HG03558 (cell line): Measurements from ENCODE around the gene KLHL42.

ENCODE experiments used
- ATAC-seq: cut with Tn5 transposase; IDR thresholded peaks from one replicate; pipeline ENCODE4 v1.9.1; 2021; ENCODE audit warnings: moderate number of reproducible peaks; ENCODE audit not compliant: unreplicated experiment; ENCODE audit errors: extremely low read depth

The KLHL42 gene

GRCh38 chr12:27779416-27779919 is 565 bp upstream of the KLHL42 start:
- peak; percentile 6 for ATAC-seq

- peak; percentile 17 for ATAC-seq
Measured at GRCh38 chr12:27780612-27781408, 777 bp downstream of the KLHL42 start.

- no peak for ATAC-seq
Measured at GRCh38 chr12:27781680-27782079, 1.6 kb downstream of the KLHL42 start.

GRCh38 chr12:27782481-27782880 is 2.4 kb downstream of the KLHL42 start:
- no peak for ATAC-seq

GRCh38 chr12:27785882-27786570 is 6.0 kb downstream of the KLHL42 start:
- ATAC-seq, result no peak

GRCh38 chr12:27787559-27787958 is 7.5 kb downstream of the KLHL42 start:
- ATAC-seq, result no peak

GRCh38 chr12:27790179-27790578 is 10.1 kb downstream of the KLHL42 start:
- ATAC-seq, result no peak

GRCh38 chr12:27794818-27795584 is 15.0 kb downstream of the KLHL42 start:
- no peak for ATAC-seq

- ATAC-seq, result no peak
Measured at GRCh38 chr12:27796128-27796527, 16.1 kb downstream of the KLHL42 start.

GRCh38 chr12:27797301-27798025 is 17.4 kb downstream of the KLHL42 start:
- no peak for ATAC-seq

- no peak for ATAC-seq
Measured at GRCh38 chr12:27800819-27801218, 20.8 kb downstream of the KLHL42 start.

GRCh38 chr12:27801630-27802029 is 21.6 kb downstream of the KLHL42 start:
- no peak for ATAC-seq

- ATAC-seq, result no peak
Measured at GRCh38 chr12:27802511-27802910, 22.5 kb downstream of the KLHL42 start.

- ATAC-seq, result no peak
Measured at GRCh38 chr12:27802936-27803335, 22.9 kb downstream of the KLHL42 start.

GRCh38 chr12:27805238-27805637 is 25.2 kb downstream of the KLHL42 start:
- ATAC-seq, result no peak

GRCh38 chr12:27806259-27806658 is 26.2 kb downstream of the KLHL42 start:
- no peak for ATAC-seq

GRCh38 chr12:27807063-27807703 is 27.1 kb downstream of the KLHL42 start:
- ATAC-seq, result no peak

- no peak for ATAC-seq
Measured at GRCh38 chr12:27808841-27809240, 28.8 kb downstream of the KLHL42 start.

GRCh38 chr12:27810756-27811155 is 30.7 kb downstream of the KLHL42 start:
- no peak for ATAC-seq

GRCh38 chr12:27812502-27812901 is 32.5 kb downstream of the KLHL42 start:
- no peak for ATAC-seq
